GM21723 (cell line): ENCODE results near the gene TMEM63A.
"Not testable (repeated sequence)": the region's sequence is repeated elsewhere in the genome, so short reads cannot be mapped to it uniquely, and the experiment has no call there.

Experiments used
- ATAC-seq: cut with Tn5 transposase; IDR thresholded peaks from one replicate; pipeline ENCODE4 v1.9.1; 2021; ENCODE audit warnings: mild to moderate bottlenecking, moderate library complexity; ENCODE audit not compliant: unreplicated experiment

Gene TMEM63A

DNA sequence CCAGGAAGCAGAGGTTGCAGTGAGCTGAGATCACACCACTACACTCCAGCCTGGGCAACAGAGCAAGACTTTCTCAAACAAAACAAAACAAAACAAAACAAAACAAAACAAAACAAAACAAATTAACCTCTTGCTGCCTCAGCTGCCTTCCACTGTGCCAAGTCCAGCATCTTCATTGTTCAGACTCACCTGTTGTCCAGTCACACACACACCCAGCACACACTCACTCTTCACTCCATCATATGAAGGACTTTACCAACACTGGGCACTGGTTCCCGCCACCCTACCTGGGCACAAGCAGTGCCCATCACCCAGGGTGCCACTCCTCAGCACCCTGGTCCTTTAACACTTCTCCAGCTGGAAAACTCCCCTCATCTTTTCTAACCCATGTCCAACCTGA, 27.3 kb upstream of the TMEM63A start:
- no peak for ATAC-seq

DNA sequence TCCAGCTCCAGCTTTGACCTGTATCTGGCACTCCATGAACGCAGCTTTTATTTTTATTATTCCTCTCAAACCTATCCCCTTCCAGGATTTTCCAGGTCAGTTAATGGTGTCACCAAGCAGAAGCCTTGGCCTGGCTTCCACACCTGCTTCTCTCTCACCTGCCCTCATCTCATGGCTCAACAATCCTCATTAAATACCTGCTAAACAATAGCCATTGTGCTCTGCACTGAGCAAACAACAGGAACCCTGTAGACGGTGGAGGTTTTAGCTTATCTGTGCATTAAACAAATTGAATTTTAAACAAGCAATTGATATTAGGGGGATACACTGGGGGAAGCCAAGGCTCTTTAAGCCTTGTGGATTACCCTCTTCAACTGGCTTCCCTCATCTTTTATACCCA, 26.6 kb upstream of the TMEM63A start:
- no peak for ATAC-seq

DNA sequence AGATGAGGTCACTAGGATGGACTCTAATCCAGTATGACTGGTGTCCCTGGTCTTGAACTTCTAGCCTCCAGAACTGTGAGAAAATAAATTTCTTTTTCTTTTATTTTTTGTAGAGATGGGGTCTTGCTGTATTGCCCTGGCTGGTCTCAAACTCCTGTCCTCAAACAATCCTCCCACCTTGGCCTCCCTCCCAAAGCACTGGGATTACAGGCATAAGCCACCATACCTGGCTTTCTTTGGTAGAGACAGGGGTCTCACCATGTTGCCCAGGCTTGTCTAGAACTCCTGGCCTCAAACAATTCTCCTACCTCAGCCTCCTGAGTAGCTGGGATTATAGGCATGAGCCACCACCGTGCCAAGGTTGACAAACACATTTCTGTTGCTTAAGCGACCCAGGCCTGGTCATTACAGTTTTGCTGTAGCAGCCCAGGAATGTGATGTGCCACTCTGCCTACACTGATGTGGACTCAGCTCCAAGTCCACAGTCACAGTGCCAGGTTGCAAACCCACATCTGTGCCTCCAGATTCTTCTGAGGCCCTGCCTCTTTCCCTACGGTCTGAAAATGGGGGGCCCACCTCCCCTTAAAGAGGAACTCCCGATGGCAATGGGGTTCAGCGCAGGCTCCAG, 25.9 kb upstream of the TMEM63A start:
- no peak for ATAC-seq

DNA sequence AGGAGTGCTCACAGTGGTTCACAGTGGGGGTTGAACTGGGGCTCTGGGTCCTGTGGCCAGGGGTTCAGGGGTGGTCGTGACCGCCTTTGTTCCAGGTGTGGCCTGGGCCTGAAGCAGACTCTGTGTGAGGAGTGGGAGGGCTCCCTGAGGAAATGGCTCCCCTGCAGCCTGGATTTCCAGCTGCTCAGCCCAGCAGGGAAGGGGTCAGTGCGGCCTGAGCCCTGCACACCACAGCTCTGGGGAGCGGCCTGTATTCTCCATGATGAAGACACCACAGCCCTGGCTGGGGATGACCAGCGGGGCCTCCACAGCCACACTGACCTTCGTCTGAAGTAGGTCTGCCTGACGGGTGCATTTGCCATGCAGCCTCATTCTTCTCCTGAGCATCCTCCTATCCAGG, 25.2 kb upstream of the TMEM63A start:
- ATAC-seq = no peak

DNA sequence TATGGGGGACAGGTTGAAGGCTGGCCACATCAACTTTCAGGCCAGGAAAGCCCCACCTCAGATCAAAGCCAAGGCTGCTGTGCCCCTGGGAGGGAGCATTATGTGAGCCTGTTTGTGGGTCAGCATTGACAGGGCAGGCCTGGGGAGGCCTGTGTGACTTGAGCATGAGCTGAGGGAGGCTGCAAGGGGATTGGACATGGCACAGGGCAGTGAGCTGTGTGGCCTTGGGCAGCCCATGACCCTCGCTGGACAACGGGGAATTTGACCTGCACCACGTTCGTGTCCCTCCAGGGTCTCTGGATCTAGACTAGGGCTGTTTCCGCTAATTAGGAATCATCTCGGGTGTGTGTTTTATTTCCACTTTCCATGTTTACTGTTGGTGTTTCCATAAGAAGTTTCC, 24.3 kb upstream of the TMEM63A start:
- ATAC-seq = no peak

DNA sequence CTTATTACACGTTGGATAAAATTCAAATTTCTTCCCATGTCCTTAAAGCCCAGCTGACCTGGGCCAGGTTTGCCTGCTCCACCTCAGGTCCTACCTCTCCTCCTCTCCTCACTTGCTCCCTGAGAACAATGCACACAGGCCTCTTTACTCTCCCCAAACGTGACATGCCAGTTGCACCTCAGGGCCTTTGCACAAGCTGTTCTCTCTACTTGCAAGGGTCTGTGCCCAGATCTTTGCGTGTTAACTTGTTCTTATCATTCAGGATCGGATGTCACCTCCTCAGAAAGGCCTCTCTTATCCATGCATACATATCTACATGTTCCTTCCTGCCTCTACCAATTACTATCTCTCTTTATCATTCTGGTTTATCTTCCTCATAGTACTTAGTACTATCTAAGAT, 21.4 kb upstream of the TMEM63A start:
- ATAC-seq = no peak

DNA sequence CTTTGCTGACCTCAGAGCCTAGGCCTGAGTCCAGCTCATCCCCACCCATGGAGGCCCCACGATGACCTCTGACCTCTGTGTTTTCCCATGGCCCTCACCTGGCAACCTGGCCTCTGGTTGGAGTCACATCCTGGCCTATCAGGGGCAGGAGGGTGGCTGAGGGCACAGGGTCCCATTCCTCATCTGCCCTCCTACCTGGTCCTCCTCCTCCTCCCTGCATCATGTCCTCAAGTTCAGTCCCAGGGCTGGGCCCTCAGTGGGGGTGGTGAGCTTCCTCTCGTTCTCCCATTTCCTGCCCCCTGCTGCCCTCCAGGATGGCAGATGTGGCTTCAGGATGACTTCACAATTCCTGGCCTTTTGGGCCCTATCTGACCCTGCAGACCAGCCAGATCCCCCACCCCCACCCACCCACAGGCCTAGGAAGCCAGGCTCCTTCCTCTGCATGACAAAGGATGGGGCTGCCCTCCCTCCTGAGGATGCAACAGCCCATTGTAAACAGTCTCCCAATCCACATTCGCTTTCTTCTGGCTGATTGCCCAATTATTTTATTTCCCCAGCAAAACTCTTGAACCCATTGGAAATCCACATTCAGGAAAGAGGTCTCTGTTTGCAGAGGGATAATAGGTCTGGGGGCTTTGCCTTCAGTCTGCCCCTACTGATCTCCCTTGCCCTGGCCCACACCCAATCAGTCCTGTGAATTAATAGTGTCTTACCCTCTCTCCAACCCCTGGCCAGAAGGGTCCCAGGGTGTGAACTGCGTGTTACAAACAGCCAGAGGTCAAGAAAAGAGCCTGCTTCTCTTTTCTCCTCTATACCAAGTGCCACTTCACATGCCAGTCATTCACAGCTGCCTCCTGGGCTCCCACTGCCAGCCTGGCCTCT, 17.1 kb upstream of the TMEM63A start:
- ATAC-seq = no peak

DNA sequence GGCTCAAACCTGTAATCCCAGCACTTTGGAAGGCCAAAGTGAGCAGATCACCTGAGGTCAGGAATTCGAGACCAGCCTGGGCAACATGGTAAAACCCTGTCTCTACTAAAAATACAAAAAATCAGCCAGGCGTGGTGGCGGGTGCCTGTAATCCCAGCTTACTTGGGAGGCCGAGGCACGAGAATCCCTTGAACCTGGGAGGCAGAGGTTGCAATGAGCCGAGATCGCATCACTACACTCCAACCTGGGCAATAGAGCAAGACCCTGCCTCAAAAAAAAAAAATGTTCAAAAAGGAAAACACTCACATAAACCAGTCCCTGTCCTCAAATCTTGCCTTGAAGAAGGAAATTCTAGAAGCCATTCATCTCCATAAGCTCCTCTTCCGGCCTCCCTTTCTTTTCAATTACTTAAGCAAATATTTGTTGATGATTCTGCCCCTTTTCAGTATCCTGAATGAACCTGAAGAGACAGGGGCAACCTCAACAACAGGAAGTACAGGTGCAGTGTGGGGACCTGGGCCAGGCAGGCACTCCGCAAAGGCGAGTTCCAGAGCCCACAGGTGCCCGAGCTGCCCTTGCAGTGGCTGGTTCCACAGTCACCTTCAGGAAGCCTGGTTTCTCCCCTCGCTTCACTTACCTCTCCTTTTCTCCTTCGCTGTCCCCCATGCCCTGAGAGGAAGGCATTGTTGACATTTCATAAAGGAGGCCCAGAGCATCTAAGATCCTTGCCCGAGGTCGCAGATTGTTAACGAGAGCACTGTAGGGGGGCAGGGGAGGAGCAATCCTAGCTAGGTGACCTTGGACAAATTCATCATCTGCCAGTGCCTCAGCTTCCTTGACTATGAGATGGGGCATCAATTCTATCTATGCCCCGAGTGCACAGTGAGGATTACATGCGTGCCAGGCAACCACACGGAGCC, 15.7 kb upstream of the TMEM63A start:
- ATAC-seq = no peak

DNA sequence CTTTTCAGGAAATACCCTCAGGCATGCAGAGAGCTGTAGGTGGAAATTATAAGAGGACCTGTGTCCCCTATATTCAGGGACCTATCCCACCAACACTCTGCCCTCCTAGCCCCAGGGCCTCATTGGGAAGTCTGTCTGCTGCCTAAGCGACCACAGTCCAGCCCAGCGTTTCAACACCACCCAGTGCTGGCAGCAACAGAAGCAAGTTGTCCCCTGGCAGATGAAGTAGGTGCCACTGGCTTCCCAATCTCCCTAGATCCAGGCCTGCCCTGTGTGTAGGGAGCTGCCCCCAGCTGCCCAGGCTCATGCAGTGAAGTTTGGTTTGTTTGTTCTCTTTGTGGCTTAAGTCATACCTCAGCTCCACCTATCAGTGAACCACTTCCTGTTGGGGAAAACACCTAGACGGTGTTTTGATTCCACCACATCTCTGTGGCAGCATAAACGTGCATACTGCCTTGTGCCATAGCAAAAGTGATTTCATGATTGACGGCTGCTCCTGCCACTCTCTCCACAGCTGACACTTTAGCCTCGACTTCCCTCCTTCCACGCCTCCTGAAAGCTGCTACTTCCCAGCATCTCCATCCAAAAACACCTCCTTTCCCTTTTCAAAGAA, 14.9 kb upstream of the TMEM63A start:
- peak; percentile 100 for ATAC-seq

DNA sequence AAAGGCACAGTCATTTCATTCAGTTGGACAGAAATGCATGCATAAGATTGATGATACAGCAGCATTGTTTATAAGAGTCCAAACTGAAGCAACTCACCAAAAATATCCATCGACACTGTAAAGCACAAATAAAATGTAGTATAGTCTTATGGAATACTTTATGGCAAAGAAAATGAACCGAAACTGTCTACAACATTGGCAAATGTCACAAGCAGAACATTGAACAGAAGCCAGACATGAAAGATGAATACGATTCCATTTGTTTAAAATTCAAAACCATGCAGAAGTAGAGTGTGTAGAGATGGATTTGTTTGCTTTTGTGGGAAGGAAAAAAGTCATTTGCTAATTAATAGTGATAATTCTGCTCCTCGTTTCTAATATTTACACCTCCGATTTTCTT, 14.3 kb upstream of the TMEM63A start:
- no peak for ATAC-seq

DNA sequence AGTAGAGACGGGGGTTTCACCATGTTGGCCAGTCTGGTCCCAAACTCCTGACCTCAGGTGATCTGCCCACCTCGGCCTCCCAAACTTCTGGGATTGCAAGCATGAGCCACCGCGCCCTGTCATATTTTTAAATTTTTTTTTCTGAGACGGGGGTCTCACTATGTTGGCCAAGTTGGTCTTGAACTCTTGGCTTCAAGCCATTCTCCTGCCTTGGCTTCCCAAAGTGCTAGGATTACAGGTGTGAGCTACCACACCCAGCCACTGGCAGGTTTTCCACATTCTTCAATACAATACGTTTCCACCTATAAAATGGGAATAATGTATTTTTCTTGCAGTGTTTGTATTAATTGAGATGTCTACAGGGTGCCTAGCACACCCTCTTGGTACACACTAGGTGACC, 10.1 kb upstream of the TMEM63A start:
- no peak for ATAC-seq

DNA sequence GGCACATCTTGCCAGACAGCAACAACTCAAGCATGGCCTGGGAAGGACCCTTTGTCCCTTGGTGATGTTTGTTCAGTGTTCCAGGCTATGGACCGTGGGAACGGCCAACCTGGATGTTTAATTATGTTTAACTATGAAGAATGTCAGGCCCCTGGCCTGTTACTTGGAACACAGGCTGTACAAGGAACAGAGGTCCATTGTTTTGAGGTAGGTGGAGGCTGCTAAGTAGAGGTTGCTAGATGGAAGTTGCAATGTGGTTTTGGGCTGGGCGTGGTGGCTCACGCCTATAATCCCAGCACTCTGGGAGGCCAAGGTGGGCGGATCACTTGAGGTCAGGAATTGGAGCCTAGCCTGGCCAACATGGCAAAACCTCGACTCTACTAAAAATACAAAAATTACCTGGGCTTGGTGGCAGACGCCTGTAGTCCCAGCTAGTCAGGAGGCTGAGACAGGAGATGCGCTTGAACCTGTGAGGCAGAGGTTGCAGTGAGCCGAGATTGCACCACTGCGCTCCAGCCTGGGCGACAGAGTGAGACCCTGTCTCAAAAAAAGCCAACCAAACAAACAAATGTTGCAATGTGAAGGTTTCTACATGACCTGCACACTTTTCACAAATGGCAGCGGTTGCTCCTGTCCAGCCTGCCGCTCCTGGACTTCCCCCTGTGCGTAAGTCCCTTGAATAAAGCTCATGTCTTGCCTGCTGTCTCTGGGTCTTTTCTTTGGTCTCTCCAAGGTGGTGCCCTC, 9.2 kb upstream of the TMEM63A start:
- no peak for ATAC-seq

DNA sequence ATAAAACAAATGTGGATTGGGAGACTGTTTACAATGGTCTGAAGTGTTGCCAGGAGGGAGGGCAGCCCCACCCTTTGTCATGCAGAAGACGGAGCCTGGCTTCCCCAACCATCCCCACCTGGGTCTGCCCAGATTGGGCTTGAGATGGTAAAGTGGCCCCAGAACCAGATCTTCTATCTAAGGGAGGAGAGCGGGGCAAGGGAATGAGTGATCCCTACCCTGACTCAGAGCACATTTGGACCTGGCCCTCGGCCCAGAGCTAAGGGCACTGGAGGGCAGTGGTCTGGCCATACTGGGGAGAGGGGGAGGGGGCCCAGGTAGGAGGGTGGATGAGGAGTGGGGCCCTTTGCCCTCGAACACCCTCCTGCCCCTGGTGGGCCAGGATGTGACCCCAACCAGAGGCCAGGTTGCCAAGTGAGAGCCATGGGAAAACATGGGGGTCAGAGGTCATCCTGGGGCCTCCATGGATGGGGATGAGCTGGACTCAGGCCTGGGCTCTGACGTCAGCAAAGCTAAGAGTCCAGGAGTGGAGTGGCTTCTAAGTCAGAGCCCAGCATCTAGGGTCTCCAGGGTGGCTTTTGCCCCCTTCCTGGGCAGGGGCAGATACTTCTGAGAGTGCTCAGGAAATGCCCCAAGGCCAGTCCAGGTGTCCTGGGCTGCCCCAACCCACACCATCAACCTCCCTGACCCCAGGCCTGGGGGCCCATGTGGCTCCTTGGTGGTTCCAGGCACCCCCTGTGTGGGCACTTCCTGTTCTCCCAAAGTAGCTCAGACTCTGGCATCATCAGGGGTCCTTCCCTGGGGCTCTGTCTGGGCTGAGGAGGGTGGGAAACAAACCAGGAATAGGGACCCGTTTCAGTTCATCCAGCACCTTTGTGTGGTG, 8.4 kb upstream of the TMEM63A start:
- no peak for ATAC-seq

DNA sequence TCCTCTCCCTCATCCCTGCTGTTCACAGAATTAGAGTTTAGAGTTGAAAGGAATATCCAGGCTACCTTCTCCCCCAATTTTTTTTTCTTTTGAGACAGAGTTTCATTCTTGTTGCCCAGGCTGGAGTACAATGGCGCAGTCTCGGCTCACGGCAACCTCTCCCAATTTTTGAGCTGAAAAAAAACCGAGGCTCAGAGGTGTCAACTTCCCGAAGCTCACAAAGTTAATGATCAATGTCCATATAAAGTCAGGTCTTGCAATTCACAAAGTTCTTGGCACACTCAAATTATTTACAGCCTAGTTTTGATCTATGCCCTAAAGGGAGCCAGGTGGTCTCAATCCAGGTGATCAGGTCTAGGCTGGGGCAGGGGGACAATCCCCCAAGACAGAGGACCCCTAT, 7.6 kb upstream of the TMEM63A start:
- no peak for ATAC-seq

DNA sequence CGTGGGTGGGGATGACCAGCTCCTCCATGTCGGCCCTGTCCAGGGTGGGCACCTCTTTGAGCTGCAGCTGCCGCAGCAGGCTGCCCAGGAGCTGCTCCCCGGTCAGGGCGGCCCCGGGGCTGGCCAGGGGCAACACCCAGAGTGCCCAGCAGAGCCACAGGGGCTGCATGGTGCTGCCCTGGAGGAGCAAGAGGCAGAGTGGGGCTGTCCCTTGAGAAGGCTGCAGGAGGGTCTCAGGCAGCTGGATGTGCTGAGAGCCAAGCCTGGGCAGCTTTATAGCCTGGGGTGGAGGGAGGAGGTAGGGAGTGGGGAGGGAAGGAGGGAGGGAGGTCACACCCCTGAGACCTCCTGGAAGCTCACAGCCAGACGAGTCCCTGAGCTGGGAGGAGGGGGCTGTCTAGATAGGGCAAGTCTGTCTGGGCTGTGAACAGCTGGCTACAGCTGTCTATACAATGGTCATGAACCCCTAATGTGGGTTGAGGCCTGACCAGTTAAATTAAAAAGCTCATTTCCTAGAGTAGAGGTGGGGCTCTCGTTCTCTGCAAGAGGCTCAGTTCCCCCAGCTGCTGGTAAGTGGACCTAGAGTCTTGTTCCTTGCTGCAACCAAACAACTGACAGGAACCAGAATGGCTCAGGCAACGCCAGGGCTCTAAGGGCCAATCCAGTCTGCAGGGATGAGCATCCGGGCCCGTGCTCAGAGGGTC, 6.9 kb upstream of the TMEM63A start, which contains the start of gene LEFTY1:
TSS of gene LEFTY1 (minus strand) at position 249 of the 704 bp plus-strand sequence. CDS start at position 169, 80 bp downstream.
- no peak for ATAC-seq

DNA sequence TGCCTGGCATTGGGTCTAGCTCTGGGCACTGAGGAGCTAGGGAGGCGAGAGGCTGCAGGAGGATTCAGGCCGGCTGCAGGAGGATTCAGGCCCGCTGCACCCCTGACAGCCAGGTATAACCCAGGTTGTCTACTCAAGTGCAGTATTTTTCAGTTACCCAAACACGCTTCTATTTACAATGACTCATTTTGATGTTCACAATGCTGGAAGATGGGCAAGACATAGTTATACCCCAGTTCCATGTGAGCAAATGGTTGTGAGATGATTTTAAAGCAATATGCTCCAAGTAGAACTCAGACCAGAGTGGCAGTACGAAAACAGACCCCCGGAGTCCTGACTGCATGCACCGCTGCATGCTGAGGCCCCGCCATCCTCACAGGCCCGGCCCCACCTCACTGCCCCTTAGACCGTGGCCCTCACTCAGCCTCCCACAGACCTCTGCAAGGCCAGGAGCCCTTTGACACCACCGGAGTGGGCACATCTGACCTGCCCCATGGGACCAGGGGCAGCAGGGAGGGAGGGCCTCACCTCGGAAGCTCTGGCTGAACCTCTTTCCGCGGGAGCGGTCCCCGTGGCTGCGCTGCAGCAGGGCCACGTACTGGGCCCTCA, 6.2 kb upstream of the TMEM63A start:
- ATAC-seq = no peak

DNA sequence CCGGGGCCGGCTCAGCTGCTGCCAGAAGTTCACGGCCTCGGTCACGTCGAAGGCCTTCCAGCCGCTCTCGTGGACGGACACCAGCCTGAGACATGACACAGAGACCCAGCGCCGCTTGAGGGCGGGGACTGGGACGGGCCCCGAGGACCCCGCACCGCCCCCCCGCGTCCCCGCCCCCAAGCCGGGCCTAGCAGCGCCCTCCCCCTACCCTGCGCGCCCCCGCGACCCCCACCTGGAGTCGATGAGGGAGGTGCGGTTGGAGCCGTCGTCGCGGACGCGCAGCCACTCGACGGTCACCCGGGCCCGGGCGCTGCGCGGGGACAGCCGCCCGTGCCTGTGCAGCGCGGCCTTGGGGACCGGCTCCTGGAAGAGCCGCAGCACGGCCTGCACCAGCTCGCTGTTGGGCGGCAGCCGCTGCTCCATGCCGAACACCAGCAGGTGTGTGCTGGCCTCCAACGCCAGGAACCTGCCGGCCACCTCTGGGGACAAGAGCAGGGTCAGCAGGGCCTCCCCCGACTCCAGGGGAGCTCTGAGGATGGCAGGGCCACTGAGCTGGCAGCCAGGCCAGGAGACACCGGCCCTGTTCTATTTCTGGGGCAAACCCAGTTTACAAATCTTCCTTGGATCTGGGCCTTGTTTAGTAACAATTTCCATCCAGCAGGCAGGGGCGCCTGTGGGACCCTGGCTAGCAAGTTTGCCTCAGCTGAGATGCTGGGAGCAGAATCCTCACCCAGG, 5.5 kb upstream of the TMEM63A start:
- ATAC-seq = not testable (repeated sequence)

DNA sequence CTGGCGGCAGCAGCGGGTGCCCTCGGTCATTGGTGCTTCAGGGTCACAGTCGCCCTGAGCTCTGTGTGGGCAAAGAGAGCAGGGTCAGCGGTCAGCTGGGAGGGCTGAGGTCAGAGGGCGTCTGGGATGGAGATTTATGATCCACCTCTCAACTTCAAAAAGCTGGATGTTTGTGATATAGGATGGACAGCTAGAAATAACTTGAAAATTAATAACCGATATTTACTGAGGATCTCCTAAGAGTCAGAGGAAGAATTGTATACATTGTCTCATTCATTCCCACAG, 4.8 kb upstream of the TMEM63A start:
- no peak for ATAC-seq
